ENCODE results near the gene SBF2. TPM values are rescaled to one million over a fixed set of nuclear protein-coding genes. Genes with fewer than 3 reads are reported as not detected.

SBF2 gene
- total and polyA plus RNA-seq, 2 of the 13 experiments (the other 11 are each of a cell fraction or from before 2014, with no cell fraction given) = 24.0 to 45.8 TPM

DNA sequence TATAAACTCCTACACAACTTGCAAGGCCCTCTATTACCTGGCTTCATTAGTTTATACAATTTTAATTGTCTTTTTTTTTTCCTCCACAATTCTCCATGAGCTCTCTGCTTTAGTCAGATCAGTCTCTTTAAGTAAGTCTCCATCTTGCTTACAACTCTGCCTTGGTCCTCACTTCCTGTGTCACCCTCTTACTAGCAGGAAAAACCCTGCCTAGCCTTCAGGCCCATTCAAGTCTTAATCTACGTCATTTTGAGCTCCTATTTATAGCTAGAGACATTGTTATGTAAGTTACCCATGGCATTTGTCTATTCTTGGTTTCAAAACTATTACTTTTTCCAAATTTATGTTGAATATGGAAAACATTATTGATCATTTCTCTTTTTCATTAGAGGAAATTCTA lies 177.4 kb downstream of the SBF2 start:
- H3K4me2 ChIP-seq (ENCODE audit: low read depth, low read length) = no peak overlapping the region
- intact Hi-C loops (cut with micrococcal nuclease; ENCODE audit: unreplicated experiment) = no loop called here
- peaks cover 19% of the 10 kb centered on the region for H3K4me1 ChIP-seq (ENCODE audit: insufficient read depth, low read length)
- no peak for TF ChIP-seq HNRNPL (IDR thresholded peaks at IDR 0.05; ENCODE audit: low read depth, low read length)
- no peaks in the 10 kb centered on the region for H3K9me3 ChIP-seq (ENCODE audit: low read length)
- H3K79me2 ChIP-seq (ENCODE audit: insufficient read depth, low read length) = no peaks in the 10 kb centered on the region
- 100% methylated on average over 1 of the region's 1 CpG for WGBS (ENCODE audit: low lambda C conversion rate)
- no peak overlapping the region for H3K27ac ChIP-seq (ENCODE audit: extremely low read length, insufficient read depth, low read length)
- no peaks in the 10 kb centered on the region for H4K20me1 ChIP-seq (ENCODE audit: insufficient read depth, low read length)
- in situ Hi-C loops (cut with HindIII; ENCODE audit: extremely low pct_ligation_motif_present, low pct_unique_long_range_greater_than_20kb) = no loop called here
- ChIA-PET CTCF (ENCODE audit: low intra/inter-chr PET ratio, low total read pairs) (no interaction called here), POLR2A (no interaction called here)
- H3K4me3 ChIP-seq (replicated peaks in 1 of 3; ENCODE audit: insufficient read depth in 1 of 3, low read depth in 2 of 3, low read length in 3 of 3) = no peak overlapping the region
- no peaks in the 10 kb centered on the region for H3K27me3 ChIP-seq (ENCODE audit: control insufficient read depth in 1 of 2, insufficient read depth in 2 of 2, low read length in 2 of 2)
- no peak overlapping the region for H2AFZ ChIP-seq (ENCODE audit: low read length)
- no TSS peak for BruUV-seq (replicated peaks)
- H3K36me3 ChIP-seq (replicated peaks in 1 of 2; ENCODE audit: control insufficient read depth in 1 of 2, insufficient read depth in 2 of 2, low read length in 2 of 2) = no peaks in the 10 kb centered on the region
- no peak for DNase-seq (ENCODE audit: low spot score)
- FAIRE-seq = no peak
- no peak overlapping the region for H3K9ac ChIP-seq (ENCODE audit: insufficient read depth, low read depth, low read length)
- ATAC-seq = no peak

DNA sequence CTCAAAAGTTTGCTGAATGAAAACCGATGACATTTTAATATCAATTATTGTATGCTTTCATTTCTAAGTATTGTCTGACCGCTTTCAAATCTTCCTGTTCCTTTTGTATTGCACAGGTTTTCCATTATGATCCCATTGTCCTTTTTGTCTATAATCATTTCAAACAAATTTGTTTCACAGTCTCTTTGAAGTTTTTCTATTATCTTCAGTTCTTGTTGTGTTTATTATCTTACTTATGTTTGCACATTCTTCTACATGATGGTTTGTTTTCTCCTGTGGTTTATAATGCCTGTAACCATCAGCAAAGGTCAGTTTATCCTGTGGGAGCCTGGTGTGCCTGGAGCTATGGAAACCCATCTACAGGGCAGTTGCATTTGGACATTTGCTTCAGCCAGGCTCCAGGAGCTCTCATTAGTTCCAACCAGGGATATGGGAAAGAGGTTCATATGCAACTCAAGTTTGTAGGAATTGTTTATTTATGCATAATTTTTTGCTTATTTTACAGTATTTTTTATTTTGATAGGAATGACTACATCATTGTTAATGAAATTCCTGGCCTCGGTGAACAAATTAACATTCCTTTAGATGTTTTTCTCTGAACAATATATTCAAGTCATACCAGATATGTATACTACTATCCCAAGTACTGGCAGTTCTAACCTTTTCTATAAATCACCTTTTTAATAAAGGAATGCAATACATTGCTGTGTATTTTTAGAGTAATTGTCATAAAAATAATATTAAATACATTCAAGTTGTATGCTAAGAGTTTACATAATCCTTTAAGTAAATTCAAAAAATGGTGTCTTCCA lies 179.2 kb downstream of the SBF2 start:
- intact Hi-C loops (cut with micrococcal nuclease; ENCODE audit: unreplicated experiment) = no loop called here
- BruUV-seq (replicated peaks) = no TSS peak
- Histone ChIP-seq H3K9me3 (ENCODE audit: low read length) (no peaks in the 10 kb centered on the region), H3K36me3 (replicated peaks in 1 of 2; ENCODE audit: control insufficient read depth in 1 of 2, insufficient read depth in 2 of 2, low read length in 2 of 2) (no peaks in the 10 kb centered on the region), H3K4me2 (ENCODE audit: low read depth, low read length) (no peak overlapping the region), H4K20me1 (ENCODE audit: insufficient read depth, low read length) (no peaks in the 10 kb centered on the region), H3K4me1 (ENCODE audit: insufficient read depth, low read length) (peaks cover 19% of the 10 kb centered on the region), H2AFZ (ENCODE audit: low read length) (no peak overlapping the region), H3K27me3 (ENCODE audit: control insufficient read depth in 1 of 2, insufficient read depth in 2 of 2, low read length in 2 of 2) (no peaks in the 10 kb centered on the region), H3K79me2 (ENCODE audit: insufficient read depth, low read length) (no peaks in the 10 kb centered on the region), H3K9ac (ENCODE audit: insufficient read depth, low read depth, low read length) (no peak overlapping the region), H3K27ac (ENCODE audit: extremely low read length, insufficient read depth, low read length) (no peak overlapping the region), H3K4me3 (replicated peaks in 1 of 3; ENCODE audit: insufficient read depth in 1 of 3, low read depth in 2 of 3, low read length in 3 of 3) (no peak overlapping the region)
- ChIA-PET CTCF (ENCODE audit: low intra/inter-chr PET ratio, low total read pairs) (no interaction called here), POLR2A (no interaction called here)
- in situ Hi-C loops (cut with HindIII; ENCODE audit: extremely low pct_ligation_motif_present, low pct_unique_long_range_greater_than_20kb) = no loop called here
- no peak for FAIRE-seq
- TF ChIP-seq CREB1 (IDR thresholded peaks at IDR 0.05) (no peak), CREB1 (CRISPR knock-in tag; IDR thresholded peaks at IDR 0.05) (no peak), MAFK (conservative IDR thresholded peaks at IDR 0.05 in 1 of 2, IDR thresholded peaks at IDR 0.05 in 1 of 2; ENCODE audit: low read length in 2 of 2) (peak in 1 of 2 experiments; percentile 13; a peak in 1 of 4 replicates), HNF4G (IDR thresholded peaks at IDR 0.05; ENCODE audit: borderline replicate concordance, low read depth, low read length) (no peak), HNF4G (CRISPR knock-in tag; IDR thresholded peaks at IDR 0.05; ENCODE audit: borderline replicate concordance, low read depth) (no peak), HNRNPUL1 (IDR thresholded peaks at IDR 0.05; ENCODE audit: low read depth, low read length) (no peak), MAFF (IDR thresholded peaks at IDR 0.05; ENCODE audit: low read depth, low read length) (0 out of 2 replicates have a peak, but pooled peaks have one; percentile 6)
- 89% methylated on average over 3 of the region's 3 CpGs for WGBS (ENCODE audit: low lambda C conversion rate)
- DNase-seq (ENCODE audit: low spot score) = no peak
- ATAC-seq = no peak
